Measurements from ENCODE around the gene KNCN.

GRCh38 chr1:46587069-46587468 lies 35.6 kb upstream of the KNCN start:
- TF ChIP-seq GATA2 (IDR thresholded peaks at IDR 0.05; ENCODE audit: low read depth, low read length): no peak
- no peak for TF ChIP-seq GATA3 (IDR thresholded peaks at IDR 0.05; ENCODE audit: low read depth, low read length)
